IPS-15b (cell line): ENCODE data around the gene MYZAP.

Experiments
- H3K27me3 ChIP-seq: one replicate; pipeline ENCODE4 v1.6.1; 2013; ENCODE audit warnings: low read length; ENCODE audit not compliant: control insufficient read depth, insufficient read depth
- H3K36me3 ChIP-seq: one replicate; pipeline ENCODE4 v1.6.1; 2013; ENCODE audit warnings: low read length; ENCODE audit not compliant: control insufficient read depth, insufficient read depth
- H3K4me1 ChIP-seq: one replicate; pipeline ENCODE4 v1.6.1; 2013; ENCODE audit warnings: mild to moderate bottlenecking, low read length; ENCODE audit not compliant: control insufficient read depth, insufficient read depth
- H3K4me3 ChIP-seq: one replicate; pipeline ENCODE4 v1.5.1; 2013; ENCODE audit warnings: low read depth, low read length
- H3K9ac ChIP-seq: one replicate; pipeline ENCODE4 v1.6.1; 2013; ENCODE audit warnings: low read depth, mild to moderate bottlenecking, low read length
- H3K9me3 ChIP-seq: one replicate; pipeline ENCODE4 v1.6.1; 2013; ENCODE audit warnings: mild to moderate bottlenecking, low read length; ENCODE audit not compliant: control insufficient read depth, insufficient read depth

The MYZAP gene

DNA sequence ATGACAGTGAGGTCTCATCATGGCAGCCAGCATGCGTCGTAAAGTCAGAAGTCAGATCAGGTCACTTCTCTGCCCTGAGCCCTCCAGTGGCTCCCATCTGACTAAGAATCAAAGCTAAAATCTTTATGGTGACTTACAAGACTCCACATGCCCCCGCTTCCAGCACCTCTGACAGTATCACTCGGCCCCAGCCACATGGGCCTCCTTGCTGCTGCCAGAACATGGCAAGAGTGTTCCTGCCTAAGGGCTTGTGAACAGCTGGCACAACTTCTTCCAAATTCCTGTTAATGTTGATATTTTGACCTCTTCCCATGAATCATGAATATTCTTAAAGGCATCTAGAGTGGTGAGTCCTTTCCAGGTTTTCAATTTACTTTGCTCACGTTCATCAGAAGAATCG is 135.3 kb downstream of the MYZAP start:
- Histone ChIP-seq H3K27me3 (no peaks in the 10 kb centered on the region), H3K9me3 (no peaks in the 10 kb centered on the region), H3K4me1 (no peaks in the 10 kb centered on the region), H3K4me3 (no peak overlapping the region), H3K9ac (no peak overlapping the region), H3K36me3 (no peaks in the 10 kb centered on the region)

DNA sequence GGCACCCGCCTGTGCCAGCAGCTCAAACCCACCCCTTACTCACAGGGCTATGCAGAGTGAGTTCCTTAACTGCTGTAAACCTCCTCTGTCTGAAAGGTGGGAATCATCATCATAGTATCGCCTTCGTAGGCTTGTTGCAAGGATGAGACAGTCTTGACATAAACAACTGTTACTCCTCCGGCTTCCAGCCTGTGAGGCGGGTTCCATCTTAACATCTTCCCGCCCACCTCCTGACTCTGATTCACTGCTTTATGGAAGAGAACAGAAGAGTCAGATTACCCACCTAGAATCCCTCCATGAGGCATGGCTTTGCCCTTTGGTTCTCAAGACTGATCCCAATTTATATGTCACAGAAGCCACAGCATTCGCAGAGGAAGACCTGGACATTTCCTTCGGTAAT is 136.7 kb downstream of the MYZAP start:
- no peak overlapping the region for H3K9ac ChIP-seq
- H3K4me1 ChIP-seq = no peaks in the 10 kb centered on the region
- H3K27me3 ChIP-seq = no peaks in the 10 kb centered on the region
- H3K9me3 ChIP-seq = no peaks in the 10 kb centered on the region
- H3K36me3 ChIP-seq = no peaks in the 10 kb centered on the region
- H3K4me3 ChIP-seq = no peak overlapping the region

DNA sequence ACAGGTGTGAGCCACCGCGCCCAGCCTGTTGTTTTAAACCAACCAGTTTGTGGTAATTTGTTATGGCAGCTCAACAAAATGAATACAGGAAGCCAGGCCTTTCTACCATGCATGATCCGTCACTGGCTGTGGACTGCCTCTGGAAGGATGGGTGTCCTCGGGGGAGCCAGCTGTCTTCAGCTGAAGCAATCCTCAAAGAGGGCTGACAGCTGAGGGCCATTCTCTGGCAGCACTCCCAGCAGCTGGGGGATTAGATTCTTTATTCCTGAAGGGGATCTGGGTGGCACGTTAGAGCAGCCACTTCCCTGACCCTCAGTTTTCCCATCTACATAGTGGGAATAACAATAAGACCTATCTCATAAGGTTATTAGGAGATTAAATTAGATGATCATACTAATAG is 139.2 kb downstream of the MYZAP start:
- Histone ChIP-seq H3K36me3 (no peaks in the 10 kb centered on the region), H3K9ac (no peak overlapping the region)

DNA sequence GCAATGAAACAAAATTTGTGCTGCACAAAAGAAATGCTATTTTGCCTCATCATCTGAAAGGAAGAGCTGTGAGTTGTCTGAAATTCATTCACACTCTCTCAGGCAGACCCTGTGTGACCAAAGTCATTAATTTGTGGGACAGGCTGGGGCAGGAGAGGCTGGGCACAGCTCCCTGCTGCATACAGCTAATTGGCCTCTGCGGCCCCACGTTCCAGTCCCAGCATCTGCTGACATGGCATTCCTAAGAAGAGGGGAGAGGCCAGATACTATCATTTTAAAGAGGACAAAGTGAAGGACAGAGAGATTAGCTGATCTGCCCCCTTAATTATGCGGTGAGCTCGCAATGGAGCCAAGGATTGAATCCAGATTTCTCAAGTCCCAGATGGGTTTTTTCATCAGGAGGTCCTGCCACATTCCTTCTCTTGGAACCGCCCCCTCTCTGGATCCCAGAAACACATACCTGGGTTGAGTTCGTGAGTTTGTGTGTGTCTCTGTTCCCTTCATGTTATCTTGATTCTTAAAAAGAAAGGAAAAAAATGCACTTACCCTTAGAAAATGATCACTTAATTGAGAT is 139.9 kb downstream of the MYZAP start:
- Histone ChIP-seq H3K36me3 (no peaks in the 10 kb centered on the region), H3K9me3 (no peaks in the 10 kb centered on the region), H3K4me3 (no peak overlapping the region), H3K27me3 (no peaks in the 10 kb centered on the region), H3K9ac (no peak overlapping the region), H3K4me1 (no peaks in the 10 kb centered on the region)

More for the DNA sequence above, 139.2 kb downstream of the MYZAP start:
- H3K4me3 ChIP-seq = no peak overlapping the region
- no peaks in the 10 kb centered on the region for H3K9me3 ChIP-seq
- H3K27me3 ChIP-seq = no peaks in the 10 kb centered on the region
- H3K4me1 ChIP-seq = no peaks in the 10 kb centered on the region

DNA sequence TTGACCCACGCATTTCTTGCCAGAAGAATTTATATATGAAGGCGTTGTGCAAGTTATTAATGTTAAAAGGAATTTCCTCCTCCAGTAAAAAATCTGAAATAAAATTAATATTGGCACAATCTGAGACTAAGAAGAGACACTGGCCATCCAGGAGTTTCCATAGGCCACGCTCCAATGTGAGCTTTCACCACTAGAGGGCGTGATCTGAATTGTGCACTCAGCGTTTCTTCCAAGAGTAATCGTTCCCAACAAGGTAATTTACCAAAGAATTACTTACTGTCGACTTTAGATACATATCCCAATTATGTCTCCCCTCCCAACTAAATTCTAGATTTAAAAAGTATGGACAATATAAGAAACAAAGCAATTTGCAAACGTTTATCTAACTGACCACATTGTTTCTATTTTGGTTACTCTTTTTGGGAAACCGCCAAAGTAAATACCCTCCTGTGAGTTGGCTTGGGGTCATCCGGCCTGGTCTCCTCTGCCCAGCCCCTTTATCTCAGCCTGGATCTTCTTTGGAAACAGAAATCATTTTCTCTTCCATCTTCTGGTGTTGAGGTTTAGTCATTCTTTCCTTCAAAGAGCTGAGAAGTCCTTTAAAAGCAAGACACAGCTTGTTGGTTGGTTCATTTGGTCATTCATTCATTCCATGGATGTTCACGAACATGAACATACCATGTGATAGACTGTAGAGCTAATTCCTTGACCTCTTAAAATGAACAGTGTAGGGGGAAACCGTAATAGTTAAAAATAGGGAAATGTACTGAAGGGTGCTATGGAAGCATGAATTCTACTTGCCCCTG is 141.0 kb downstream of the MYZAP start:
- H3K9me3 ChIP-seq = no peaks in the 10 kb centered on the region

DNA sequence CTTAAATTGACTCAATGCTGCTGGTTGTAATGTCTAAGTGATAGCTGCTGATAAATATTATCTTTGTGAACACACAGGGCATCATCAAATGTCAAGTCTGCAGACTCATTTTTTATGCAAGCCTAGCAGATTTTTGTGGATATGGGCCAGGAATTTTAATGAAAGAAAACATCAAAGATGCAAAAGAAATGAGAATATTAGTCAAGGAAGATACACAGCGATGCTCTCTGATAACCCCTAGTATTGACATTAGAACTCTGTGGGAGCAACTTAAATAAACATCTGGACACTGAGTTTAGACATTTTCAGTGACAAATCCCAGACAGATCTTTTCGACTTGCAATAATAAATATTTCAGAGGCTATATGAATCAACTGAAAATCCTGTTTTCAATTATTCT is 143.2 kb downstream of the MYZAP start:
- no peaks in the 10 kb centered on the region for H3K9me3 ChIP-seq
- no peaks in the 10 kb centered on the region for H3K36me3 ChIP-seq
- H3K4me1 ChIP-seq = no peaks in the 10 kb centered on the region
- H3K9ac ChIP-seq = no peak overlapping the region
- no peaks in the 10 kb centered on the region for H3K27me3 ChIP-seq
- no peak overlapping the region for H3K4me3 ChIP-seq

More for the DNA sequence above, 141.0 kb downstream of the MYZAP start:
- Histone ChIP-seq H3K27me3 (no peaks in the 10 kb centered on the region), H3K36me3 (no peaks in the 10 kb centered on the region), H3K4me1 (no peaks in the 10 kb centered on the region), H3K9ac (no peak overlapping the region), H3K4me3 (no peak overlapping the region)
